K562 (cell line): ENCODE measurements around the gene SLC13A3. TPM values are rescaled to one million over a fixed set of nuclear protein-coding genes. Genes with fewer than 3 reads are reported as not detected.

Source experiments
- FOXA3 ChIP-seq, 2 experiments: fragments of 450-650 bp in 1 of 2; sonication (generic) in 1 of 2; formaldehyde crosslinking; IDR thresholded peaks in 1 of 2; conservative IDR thresholded peaks in 1 of 2; 2 replicates each; pipeline versions ENCODE4 v1.4.0 to v1.8.0; 2020 to 2022; ENCODE audit warnings: mild to moderate bottlenecking in 2 of 2, missing genetic modification reagents in 1 of 2
- FOXK2 ChIP-seq, 2 experiments: fragments of 450-650 bp; IDR thresholded peaks in 1 of 2; conservative IDR thresholded peaks in 1 of 2; 2 replicates each; pipeline ENCODE4 v1.6.1; 2016; ENCODE audit warnings: low read depth in 2 of 2, mild to moderate bottlenecking in 1 of 2
- KLF1 ChIP-seq: fragments of 450-650 bp; IDR thresholded peaks from 2 replicates; pipeline ENCODE4 v1.6.1; 2016; ENCODE audit warnings: missing genetic modification characterization, missing compliant biosample characterization
- NFE2 ChIP-seq: IDR thresholded peaks from 2 replicates; pipeline ENCODE4 v1.6.1; 2014; ENCODE audit warnings: antibody characterized with exemption, low read depth
- SMARCC2 ChIP-seq: fragments of 450-650 bp; IDR thresholded peaks from 2 replicates; pipeline ENCODE4 v1.6.1; 2017; ENCODE audit warnings: antibody characterized with exemption, moderate library complexity, mild to moderate bottlenecking, low read depth
- XRCC4 ChIP-seq: IDR thresholded peaks from one replicate; pipeline ENCODE4 v1.6.1; 2011; ENCODE audit not compliant: insufficient read depth, insufficient read length; ENCODE audit errors: extremely low read depth
- ZNF184 ChIP-seq: sonication (generic); formaldehyde crosslinking; IDR thresholded peaks from 2 replicates; pipeline ENCODE4 v1.5.0; 2020; ENCODE audit warnings: missing genetic modification reagents
- polyA plus RNA-seq, 8 experiments: library from polyadenylated mRNA; depleted of rRNA in 4 of 8; stranded (reverse) in 5 of 8; unstranded in 3 of 8; fragments of >200 nt; fragmentation: Nextera tagmentation in 2 of 8; fragmentation: Illumina TruSeq in 1 of 8; extraction: Ambion mirVana in 2 of 8; extraction: Trizol in 1 of 8; gene quantifications; 2 replicates each; pipeline versions ENCODE4 v1.2.1 to v1.2.3, GENCODE V29; 2011 to 2014; ENCODE audit warnings: inconsistent platforms in 1 of 8, missing spikeins in 1 of 8
- total RNA-seq, 7 experiments: library from RNA; depleted of rRNA in 6 of 7; stranded (reverse); fragments of >200 nt in 6 of 7; fragmentation: Illumina TruSeq in 2 of 7; extraction: Trizol in 2 of 7; gene quantifications; 2 replicates each; pipeline versions ENCODE4 v1.2.1 to v1.2.3, GENCODE V29; 2011 to 2021; ENCODE audit warnings: low replicate concordance in 1 of 7
- TF ChIP-seq, protein P1 (sequence below): sonication (generic); formaldehyde crosslinking; IDR thresholded peaks from 2 replicates; pipeline ENCODE4 v1.8.0; 2022; ENCODE audit warnings: mild to moderate bottlenecking, missing genetic modification reagents
- TF ChIP-seq, protein P2 (sequence below), 3 experiments: IDR thresholded peaks in 2 of 3; conservative IDR thresholded peaks in 1 of 3; 2 replicates each; pipeline ENCODE4 v1.5.1; 2011 to 2012; ENCODE audit warnings: low read length in 3 of 3, mild to moderate bottlenecking in 3 of 3, control low read depth in 2 of 3, improper control_type of control experiment in 1 of 3, inconsistent platforms in 1 of 3, low read depth in 1 of 3, mixed read lengths in 1 of 3, moderate library complexity in 1 of 3; ENCODE audit not compliant: insufficient read depth in 2 of 3
- TF ChIP-seq, protein P3 (sequence below): fragments of 450-650 bp; IDR thresholded peaks from 2 replicates; pipeline ENCODE4 v1.7.0; 2016; ENCODE audit warnings: borderline replicate concordance
- TF ChIP-seq, protein P4 (sequence below): fragments of 250-450 bp; sonication (Bioruptor Pico); IDR thresholded peaks from 2 replicates; pipeline ENCODE4 v1.8.0; 2021; ENCODE audit warnings: moderate library complexity, mild to moderate bottlenecking, inconsistent platforms
- TF ChIP-seq, protein P5 (sequence below), 2 experiments: fragments of 450-650 bp in 1 of 2; IDR thresholded peaks; 2 replicates each; pipeline ENCODE4 v1.6.1; 2011 to 2017; ENCODE audit warnings: low read depth in 2 of 2, antibody characterized with exemption in 1 of 2, borderline replicate concordance in 1 of 2, low read length in 1 of 2, mild to moderate bottlenecking in 1 of 2, mixed read lengths in 1 of 2; ENCODE audit not compliant: control insufficient read depth in 1 of 2
- TF ChIP-seq, protein P6 (sequence below), 2 experiments: fragments of 450-650 bp; IDR thresholded peaks; 2 replicates each; pipeline ENCODE4 v1.6.1; 2016

The SLC13A3 gene
- total and polyA plus RNA-seq, 9 of the 15 experiments (the other 6 are each of a cell fraction or from before 2014, with no cell fraction given), result 5.5 to 16.4 (median 8.5) TPM

DNA sequence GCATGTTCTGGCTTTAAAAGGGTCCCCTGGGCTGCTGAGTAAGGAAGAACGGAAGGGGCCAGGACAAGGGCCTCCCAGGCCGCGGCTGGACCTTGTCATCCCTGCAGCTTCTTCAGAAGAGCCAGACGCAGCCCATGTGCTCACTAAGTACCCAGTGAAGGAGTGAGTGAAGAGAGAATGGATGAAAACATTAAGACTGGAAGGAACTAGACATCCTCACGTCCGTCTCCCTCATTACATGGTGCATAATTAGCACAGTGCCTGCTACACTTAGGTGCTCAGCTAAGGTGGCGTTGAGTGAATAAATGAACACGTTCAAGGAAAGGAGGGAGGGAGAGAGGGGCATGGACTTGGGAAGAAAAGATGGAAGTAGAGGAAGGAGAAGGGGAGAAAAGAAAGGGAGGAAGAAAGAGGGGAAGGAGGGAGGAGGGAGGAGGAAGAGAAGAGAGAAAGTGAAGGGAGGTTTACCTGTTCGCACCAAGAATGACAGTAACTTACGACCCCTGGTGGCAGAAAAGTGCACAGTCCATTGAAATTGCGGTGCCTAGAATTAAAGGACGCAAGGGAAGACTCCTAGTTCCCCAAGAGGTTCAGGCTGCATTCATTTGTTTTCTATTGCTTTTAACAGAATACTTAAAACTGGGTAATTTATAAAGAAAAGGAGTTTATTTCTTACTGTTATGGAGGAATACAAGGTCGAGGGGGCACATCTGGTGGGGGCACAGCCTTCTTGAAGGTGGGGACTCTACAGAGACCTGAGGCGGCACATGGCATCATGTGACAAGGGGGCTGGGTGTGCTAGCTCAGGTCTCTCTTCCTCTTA lies 30.0 kb upstream of the SLC13A3 start (continued):
- TF ChIP-seq, protein P1, sequence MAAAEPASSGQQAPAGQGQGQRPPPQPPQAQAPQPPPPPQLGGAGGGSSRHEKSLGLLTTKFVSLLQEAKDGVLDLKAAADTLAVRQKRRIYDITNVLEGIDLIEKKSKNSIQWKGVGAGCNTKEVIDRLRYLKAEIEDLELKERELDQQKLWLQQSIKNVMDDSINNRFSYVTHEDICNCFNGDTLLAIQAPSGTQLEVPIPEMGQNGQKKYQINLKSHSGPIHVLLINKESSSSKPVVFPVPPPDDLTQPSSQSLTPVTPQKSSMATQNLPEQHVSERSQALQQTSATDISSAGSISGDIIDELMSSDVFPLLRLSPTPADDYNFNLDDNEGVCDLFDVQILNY (CRISPR knock-in tag), result no peak
- TF ChIP-seq KLF1 (tag) (0 out of 2 replicates have a peak, but pooled peaks have one; percentile 23), ZNF184 (CRISPR knock-in tag) (no peak), XRCC4 (no peak), NFE2 (no peak), SMARCC2 (no peak), FOXA3 (CRISPR knock-in tag; conservative IDR thresholded peaks at IDR 0.05 in 1 of 2, IDR thresholded peaks at IDR 0.05 in 1 of 2) (no peak), FOXK2 (conservative IDR thresholded peaks at IDR 0.05 in 1 of 2, IDR thresholded peaks at IDR 0.05 in 1 of 2; ENCODE audit: low read depth in 2 of 2) (peak; percentile 23 to 45; a peak in 2 of 4 replicates)
- TF ChIP-seq, protein P2, sequence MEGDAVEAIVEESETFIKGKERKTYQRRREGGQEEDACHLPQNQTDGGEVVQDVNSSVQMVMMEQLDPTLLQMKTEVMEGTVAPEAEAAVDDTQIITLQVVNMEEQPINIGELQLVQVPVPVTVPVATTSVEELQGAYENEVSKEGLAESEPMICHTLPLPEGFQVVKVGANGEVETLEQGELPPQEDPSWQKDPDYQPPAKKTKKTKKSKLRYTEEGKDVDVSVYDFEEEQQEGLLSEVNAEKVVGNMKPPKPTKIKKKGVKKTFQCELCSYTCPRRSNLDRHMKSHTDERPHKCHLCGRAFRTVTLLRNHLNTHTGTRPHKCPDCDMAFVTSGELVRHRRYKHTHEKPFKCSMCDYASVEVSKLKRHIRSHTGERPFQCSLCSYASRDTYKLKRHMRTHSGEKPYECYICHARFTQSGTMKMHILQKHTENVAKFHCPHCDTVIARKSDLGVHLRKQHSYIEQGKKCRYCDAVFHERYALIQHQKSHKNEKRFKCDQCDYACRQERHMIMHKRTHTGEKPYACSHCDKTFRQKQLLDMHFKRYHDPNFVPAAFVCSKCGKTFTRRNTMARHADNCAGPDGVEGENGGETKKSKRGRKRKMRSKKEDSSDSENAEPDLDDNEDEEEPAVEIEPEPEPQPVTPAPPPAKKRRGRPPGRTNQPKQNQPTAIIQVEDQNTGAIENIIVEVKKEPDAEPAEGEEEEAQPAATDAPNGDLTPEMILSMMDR (IDR thresholded peaks at IDR 0.05 in 2 of 3, conservative IDR thresholded peaks at IDR 0.05 in 1 of 3; ENCODE audit: insufficient read depth in 2 of 3, low read depth in 1 of 3, low read length in 3 of 3), result peak; percentile 78 to 83 (median 82)
- TF ChIP-seq, protein P3, sequence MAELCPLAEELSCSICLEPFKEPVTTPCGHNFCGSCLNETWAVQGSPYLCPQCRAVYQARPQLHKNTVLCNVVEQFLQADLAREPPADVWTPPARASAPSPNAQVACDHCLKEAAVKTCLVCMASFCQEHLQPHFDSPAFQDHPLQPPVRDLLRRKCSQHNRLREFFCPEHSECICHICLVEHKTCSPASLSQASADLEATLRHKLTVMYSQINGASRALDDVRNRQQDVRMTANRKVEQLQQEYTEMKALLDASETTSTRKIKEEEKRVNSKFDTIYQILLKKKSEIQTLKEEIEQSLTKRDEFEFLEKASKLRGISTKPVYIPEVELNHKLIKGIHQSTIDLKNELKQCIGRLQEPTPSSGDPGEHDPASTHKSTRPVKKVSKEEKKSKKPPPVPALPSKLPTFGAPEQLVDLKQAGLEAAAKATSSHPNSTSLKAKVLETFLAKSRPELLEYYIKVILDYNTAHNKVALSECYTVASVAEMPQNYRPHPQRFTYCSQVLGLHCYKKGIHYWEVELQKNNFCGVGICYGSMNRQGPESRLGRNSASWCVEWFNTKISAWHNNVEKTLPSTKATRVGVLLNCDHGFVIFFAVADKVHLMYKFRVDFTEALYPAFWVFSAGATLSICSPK, result no peak
- TF ChIP-seq, protein P4, sequence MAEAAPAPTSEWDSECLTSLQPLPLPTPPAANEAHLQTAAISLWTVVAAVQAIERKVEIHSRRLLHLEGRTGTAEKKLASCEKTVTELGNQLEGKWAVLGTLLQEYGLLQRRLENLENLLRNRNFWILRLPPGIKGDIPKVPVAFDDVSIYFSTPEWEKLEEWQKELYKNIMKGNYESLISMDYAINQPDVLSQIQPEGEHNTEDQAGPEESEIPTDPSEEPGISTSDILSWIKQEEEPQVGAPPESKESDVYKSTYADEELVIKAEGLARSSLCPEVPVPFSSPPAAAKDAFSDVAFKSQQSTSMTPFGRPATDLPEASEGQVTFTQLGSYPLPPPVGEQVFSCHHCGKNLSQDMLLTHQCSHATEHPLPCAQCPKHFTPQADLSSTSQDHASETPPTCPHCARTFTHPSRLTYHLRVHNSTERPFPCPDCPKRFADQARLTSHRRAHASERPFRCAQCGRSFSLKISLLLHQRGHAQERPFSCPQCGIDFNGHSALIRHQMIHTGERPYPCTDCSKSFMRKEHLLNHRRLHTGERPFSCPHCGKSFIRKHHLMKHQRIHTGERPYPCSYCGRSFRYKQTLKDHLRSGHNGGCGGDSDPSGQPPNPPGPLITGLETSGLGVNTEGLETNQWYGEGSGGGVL (CRISPR knock-in tag), result no peak
- TF ChIP-seq, protein P5, sequence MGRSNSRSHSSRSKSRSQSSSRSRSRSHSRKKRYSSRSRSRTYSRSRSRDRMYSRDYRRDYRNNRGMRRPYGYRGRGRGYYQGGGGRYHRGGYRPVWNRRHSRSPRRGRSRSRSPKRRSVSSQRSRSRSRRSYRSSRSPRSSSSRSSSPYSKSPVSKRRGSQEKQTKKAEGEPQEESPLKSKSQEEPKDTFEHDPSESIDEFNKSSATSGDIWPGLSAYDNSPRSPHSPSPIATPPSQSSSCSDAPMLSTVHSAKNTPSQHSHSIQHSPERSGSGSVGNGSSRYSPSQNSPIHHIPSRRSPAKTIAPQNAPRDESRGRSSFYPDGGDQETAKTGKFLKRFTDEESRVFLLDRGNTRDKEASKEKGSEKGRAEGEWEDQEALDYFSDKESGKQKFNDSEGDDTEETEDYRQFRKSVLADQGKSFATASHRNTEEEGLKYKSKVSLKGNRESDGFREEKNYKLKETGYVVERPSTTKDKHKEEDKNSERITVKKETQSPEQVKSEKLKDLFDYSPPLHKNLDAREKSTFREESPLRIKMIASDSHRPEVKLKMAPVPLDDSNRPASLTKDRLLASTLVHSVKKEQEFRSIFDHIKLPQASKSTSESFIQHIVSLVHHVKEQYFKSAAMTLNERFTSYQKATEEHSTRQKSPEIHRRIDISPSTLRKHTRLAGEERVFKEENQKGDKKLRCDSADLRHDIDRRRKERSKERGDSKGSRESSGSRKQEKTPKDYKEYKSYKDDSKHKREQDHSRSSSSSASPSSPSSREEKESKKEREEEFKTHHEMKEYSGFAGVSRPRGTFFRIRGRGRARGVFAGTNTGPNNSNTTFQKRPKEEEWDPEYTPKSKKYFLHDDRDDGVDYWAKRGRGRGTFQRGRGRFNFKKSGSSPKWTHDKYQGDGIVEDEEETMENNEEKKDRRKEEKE (IDR thresholded peaks at IDR 0.05; ENCODE audit: borderline replicate concordance in 1 of 2, control insufficient read depth in 1 of 2, low read depth in 2 of 2, low read length in 1 of 2), result peak in 1 of 2 experiments; percentile 73; a peak in 1 of 4 replicates
- TF ChIP-seq, protein P6, sequence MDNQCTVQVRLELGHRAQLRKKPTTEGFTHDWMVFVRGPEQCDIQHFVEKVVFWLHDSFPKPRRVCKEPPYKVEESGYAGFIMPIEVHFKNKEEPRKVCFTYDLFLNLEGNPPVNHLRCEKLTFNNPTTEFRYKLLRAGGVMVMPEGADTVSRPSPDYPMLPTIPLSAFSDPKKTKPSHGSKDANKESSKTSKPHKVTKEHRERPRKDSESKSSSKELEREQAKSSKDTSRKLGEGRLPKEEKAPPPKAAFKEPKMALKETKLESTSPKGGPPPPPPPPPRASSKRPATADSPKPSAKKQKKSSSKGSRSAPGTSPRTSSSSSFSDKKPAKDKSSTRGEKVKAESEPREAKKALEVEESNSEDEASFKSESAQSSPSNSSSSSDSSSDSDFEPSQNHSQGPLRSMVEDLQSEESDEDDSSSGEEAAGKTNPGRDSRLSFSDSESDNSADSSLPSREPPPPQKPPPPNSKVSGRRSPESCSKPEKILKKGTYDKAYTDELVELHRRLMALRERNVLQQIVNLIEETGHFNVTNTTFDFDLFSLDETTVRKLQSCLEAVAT (IDR thresholded peaks at IDR 0.05), result peak; percentile 79 to 89; a peak in 3 of 4 replicates
